Prostate gland (tissue), 2 donors: ENCODE results near the gene ARHGEF40. TPM values are rescaled to one million over a fixed set of nuclear protein-coding genes. Genes with fewer than 3 reads are reported as not detected.
A peak's percentile ranks its signal among the peaks of the same experiment; 100 is the strongest.

Experiments used
- DNase-seq: peaks from one replicate; pipeline ENCODE4 v3.0.0-alpha.2; 2019; ENCODE audit warnings: low spot score
- H3K27ac ChIP-seq, 2 donors: fragments of 200-600 bp; sonication (generic); 2 replicates each; pipeline ENCODE4 v1.5.1; 2017 to 2019
- H3K27me3 ChIP-seq: fragments of 200-600 bp; sonication (generic); replicated peaks from 2 replicates; pipeline ENCODE4 v1.5.1; 2019; ENCODE audit not compliant: insufficient read depth
- H3K36me3 ChIP-seq, 2 donors: fragments of 200-600 bp; sonication (generic); 1 replicate in 1 of 2; 2 replicates in 1 of 2; pipeline versions ENCODE4 v1.5.1 to v1.8.1; 2017 to 2019
- H3K4me1 ChIP-seq: fragments of 200-600 bp; sonication (generic); replicated peaks from 2 replicates; pipeline ENCODE4 v1.5.1; 2019
- H3K4me3 ChIP-seq, 2 donors: fragments of 200-600 bp; sonication (generic); 2 replicates each; pipeline ENCODE4 v1.5.1; 2017 to 2019
- H3K9me3 ChIP-seq: fragments of 200-600 bp; sonication (generic); 2 replicates; pipeline ENCODE4 v1.5.1; 2017
- CTCF ChIP-seq, 4 experiments: fragments of 200-600 bp in 2 of 4; fragments of 450-650 bp in 2 of 4; sonication (generic) in 2 of 4; IDR thresholded peaks; 1 replicate in 3 of 4; 2 replicates in 1 of 4; pipeline ENCODE4 v1.5.1; 2016 to 2019; ENCODE audit warnings: antibody characterized with exemption in 4 of 4, mild to moderate bottlenecking in 2 of 4, moderate library complexity in 2 of 4
- POLR2A ChIP-seq: fragments of 450-650 bp; IDR thresholded peaks from one replicate; pipeline ENCODE4 v1.6.1; 2016; ENCODE audit warnings: antibody characterized with exemption, mild to moderate bottlenecking
- POLR2AphosphoS5 ChIP-seq: sonication (generic); formaldehyde crosslinking; IDR thresholded peaks from one replicate; pipeline ENCODE4 v1.6.1; 2017; ENCODE audit warnings: antibody characterized with exemption
- WGBS: methylation state at CpG from one replicate; pipeline ENCODE4 v1.1.5; 2018; 5-methylcytosine and 5-hydroxymethylcytosine counted together
- intact Hi-C: fragments of 100-400 bp; cut with DNase I; formaldehyde crosslinking; loops from one replicate; pipeline ENCODE4 v1.14.2; 2022
- microRNA-seq: library from miRNA; unstranded; fragments of <30 nt; microRNA quantifications from one replicate; pipeline ENCODE4, GENCODE V29; 2016
- small RNA-seq, 2 donors: library from RNA; depleted of rRNA; stranded (forward); fragments of <200 nt; gene quantifications; one replicate each; pipeline ENCODE3, GENCODE V24; 2016
- total RNA-seq, 2 donors: library from RNA; depleted of rRNA; stranded (reverse); fragments of >200 nt; gene quantifications; one replicate each; pipeline ENCODE4 v1.1.0, GENCODE V29; 2016

The ARHGEF40 gene
- total RNA-seq, 2 donors from 2014 or later: 12.4 to 37.7 TPM

GRCh38 chr14:21123429-21123828 is 53.3 kb downstream of the ARHGEF40 start:
- no peak for DNase-seq
- no peak for TF ChIP-seq POLR2AphosphoS5
- TF ChIP-seq POLR2A: no peak
- no peak for TF ChIP-seq CTCF (IDR thresholded peaks at IDR 0.05)
- 93% methylated on average over 1 of the region's 1 CpG for WGBS
- no peaks in the 10 kb centered on the region for H3K9me3 ChIP-seq
- intact Hi-C loops: no loop called here
- no peaks in the 10 kb centered on the region for H3K36me3 ChIP-seq
- no peaks in the 10 kb centered on the region for H3K27me3 ChIP-seq
- no peaks in the 10 kb centered on the region for H3K4me1 ChIP-seq
- H3K27ac ChIP-seq: no peak overlapping the region
- H3K4me3 ChIP-seq: no peak overlapping the region

- intact Hi-C loops: no loop called here
- Histone ChIP-seq H3K36me3 (no peaks in the 10 kb centered on the region), H3K9me3 (no peaks in the 10 kb centered on the region), H3K27me3 (no peaks in the 10 kb centered on the region), H3K4me1 (no peaks in the 10 kb centered on the region), H3K27ac (no peak overlapping the region), H3K4me3 (no peak overlapping the region)
- 68% methylated on average over 1 of the region's 1 CpG for WGBS
- TF ChIP-seq POLR2AphosphoS5 (no peak), POLR2A (no peak), CTCF (IDR thresholded peaks at IDR 0.05) (no peak)
- no peak for DNase-seq
Measured at GRCh38 chr14:21133901-21134300, 63.8 kb downstream of the ARHGEF40 start.

- DNase-seq: no peak
- Histone ChIP-seq H3K36me3 (no peaks in the 10 kb centered on the region), H3K27me3 (no peaks in the 10 kb centered on the region), H3K27ac (no peak overlapping the region), H3K4me1 (no peaks in the 10 kb centered on the region), H3K4me3 (no peak overlapping the region), H3K9me3 (no peaks in the 10 kb centered on the region)
- intact Hi-C loops: no loop called here
- WGBS: 24% methylated on average over 1 of the region's 1 CpG
- TF ChIP-seq POLR2A (no peak), CTCF (IDR thresholded peaks at IDR 0.05) (peak in 3 of 4 experiments; percentile 29 to 38 (median 35))
Measured at GRCh38 chr14:21136024-21136423, 65.9 kb downstream of the ARHGEF40 start.

Small RNAs within 50 kb of the gene (microRNA-seq; reads per million reads assigned to microRNA genes)
- not detected for gene MIR6717

Small RNAs within 50 kb of the gene (small RNA-seq; reads per million reads assigned to genes)
- 0 reads per million in 2 donors for gene RNU6-252P

Other genes starting within 250 kb of the ARHGEF40 start
- gene RNASE3, start 178.9 kb upstream of the ARHGEF40 start, total RNA-seq: not detected
- under 1 TPM; 0.46 to 0.91 TPM for gene RNASE2, start 114.8 kb upstream of the ARHGEF40 start, total RNA-seq
- gene METTL17, start 80.3 kb upstream of the ARHGEF40 start, total RNA-seq: 10 to 100 TPM; 60.3 to 74.5 TPM
- 10 to 100 TPM in 1 of 2 donors, 1 to 10 TPM in 1; 1.7 to 20.1 TPM for gene SLC39A2, start 71.0 kb upstream of the ARHGEF40 start, total RNA-seq
- gene NDRG2, start 45.2 kb upstream of the ARHGEF40 start, total RNA-seq: 100 to 1,000 TPM; 230 to 304 TPM
- 1 to 10 TPM in 1 of 2 donors, not detected in 1; 9.4 TPM for gene TPPP2, start 40.1 kb upstream of the ARHGEF40 start, total RNA-seq
- gene RNASE13, start 35.5 kb upstream of the ARHGEF40 start, total RNA-seq: under 1 TPM in 1 of 2 donors, not detected in 1; 0.57 TPM
- under 1 TPM in 1 of 2 donors, not detected in 1; 0.74 TPM for gene RNASE7, start 27.9 kb upstream of the ARHGEF40 start, total RNA-seq
- not detected for gene RNASE8, start 12.5 kb upstream of the ARHGEF40 start, total RNA-seq
- 10 to 100 TPM; 56.8 to 89.8 TPM for gene ZNF219, start 28.4 kb downstream of the ARHGEF40 start, total RNA-seq
- not detected for gene TMEM253, start 30.8 kb downstream of the ARHGEF40 start, total RNA-seq
- not detected for gene OR5AU1, start 85.8 kb downstream of the ARHGEF40 start, total RNA-seq
- 100 to 1,000 TPM; 411 to 423 TPM for gene HNRNPC, start 199.1 kb downstream of the ARHGEF40 start, total RNA-seq
- 1 to 10 TPM in 1 of 2 donors, under 1 TPM in 1; 0.09 to 6.8 TPM for gene RPGRIP1, start 209.8 kb downstream of the ARHGEF40 start, total RNA-seq